Medulla oblongata (tissue), 1 donor: Measurements from ENCODE around the gene NRDE2.

Experiments
- DNase-seq: peaks from one replicate; pipeline ENCODE4 v3.0.0-alpha.2; 2015; ENCODE audit errors: extremely low spot score

NRDE2 gene, protein sequence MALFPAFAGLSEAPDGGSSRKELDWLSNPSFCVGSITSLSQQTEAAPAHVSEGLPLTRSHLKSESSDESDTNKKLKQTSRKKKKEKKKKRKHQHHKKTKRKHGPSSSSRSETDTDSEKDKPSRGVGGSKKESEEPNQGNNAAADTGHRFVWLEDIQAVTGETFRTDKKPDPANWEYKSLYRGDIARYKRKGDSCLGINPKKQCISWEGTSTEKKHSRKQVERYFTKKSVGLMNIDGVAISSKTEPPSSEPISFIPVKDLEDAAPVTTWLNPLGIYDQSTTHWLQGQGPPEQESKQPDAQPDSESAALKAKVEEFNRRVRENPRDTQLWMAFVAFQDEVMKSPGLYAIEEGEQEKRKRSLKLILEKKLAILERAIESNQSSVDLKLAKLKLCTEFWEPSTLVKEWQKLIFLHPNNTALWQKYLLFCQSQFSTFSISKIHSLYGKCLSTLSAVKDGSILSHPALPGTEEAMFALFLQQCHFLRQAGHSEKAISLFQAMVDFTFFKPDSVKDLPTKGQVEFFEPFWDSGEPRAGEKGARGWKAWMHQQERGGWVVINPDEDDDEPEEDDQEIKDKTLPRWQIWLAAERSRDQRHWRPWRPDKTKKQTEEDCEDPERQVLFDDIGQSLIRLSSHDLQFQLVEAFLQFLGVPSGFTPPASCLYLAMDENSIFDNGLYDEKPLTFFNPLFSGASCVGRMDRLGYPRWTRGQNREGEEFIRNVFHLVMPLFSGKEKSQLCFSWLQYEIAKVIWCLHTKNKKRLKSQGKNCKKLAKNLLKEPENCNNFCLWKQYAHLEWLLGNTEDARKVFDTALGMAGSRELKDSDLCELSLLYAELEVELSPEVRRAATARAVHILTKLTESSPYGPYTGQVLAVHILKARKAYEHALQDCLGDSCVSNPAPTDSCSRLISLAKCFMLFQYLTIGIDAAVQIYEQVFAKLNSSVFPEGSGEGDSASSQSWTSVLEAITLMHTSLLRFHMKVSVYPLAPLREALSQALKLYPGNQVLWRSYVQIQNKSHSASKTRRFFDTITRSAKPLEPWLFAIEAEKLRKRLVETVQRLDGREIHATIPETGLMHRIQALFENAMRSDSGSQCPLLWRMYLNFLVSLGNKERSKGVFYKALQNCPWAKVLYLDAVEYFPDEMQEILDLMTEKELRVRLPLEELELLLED

DNA sequence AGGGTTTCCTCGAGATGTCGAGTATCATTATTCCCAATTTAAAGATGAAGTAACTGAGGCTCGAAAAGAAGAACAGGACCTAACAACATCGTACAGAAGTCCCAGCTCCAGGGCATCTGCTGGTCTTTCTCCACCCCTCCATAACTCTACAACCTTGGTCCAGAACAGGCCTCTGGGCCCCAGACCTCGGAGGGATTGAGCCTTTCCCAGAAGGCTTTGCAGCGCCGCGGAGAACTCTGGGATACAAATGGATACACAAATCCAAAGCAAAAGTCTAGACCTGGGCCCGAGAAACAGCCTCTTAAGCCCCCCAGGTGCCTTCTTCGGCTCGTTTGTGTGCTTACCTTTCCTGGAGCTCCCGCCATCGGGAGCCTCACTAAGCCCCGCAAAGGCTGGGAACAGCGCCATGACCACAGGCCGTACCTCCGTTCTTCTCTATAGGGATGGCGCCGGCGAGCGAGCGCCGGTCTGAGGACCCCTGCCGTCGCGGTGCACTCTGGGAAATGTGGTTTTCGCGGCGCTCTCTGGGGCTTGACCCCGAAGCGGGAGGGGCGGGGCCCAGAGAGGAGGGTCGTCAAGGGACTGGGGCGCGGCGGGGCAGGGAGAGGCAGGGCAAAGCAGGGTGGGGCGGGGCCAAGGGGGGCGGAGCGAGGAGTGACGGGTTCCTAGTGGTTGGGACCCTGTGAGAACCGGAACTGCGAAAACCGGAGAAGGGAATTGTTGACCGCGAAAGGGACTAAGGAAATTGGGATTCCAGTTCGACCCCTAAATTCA is at the start of gene NRDE2:
Gene NRDE2, minus strand, starts transcription at position 445 of the 774 bp plus-strand sequence. Its CDS starts 37 bp downstream, at position 408.
- DNase-seq = peak; percentile 98

DNA sequence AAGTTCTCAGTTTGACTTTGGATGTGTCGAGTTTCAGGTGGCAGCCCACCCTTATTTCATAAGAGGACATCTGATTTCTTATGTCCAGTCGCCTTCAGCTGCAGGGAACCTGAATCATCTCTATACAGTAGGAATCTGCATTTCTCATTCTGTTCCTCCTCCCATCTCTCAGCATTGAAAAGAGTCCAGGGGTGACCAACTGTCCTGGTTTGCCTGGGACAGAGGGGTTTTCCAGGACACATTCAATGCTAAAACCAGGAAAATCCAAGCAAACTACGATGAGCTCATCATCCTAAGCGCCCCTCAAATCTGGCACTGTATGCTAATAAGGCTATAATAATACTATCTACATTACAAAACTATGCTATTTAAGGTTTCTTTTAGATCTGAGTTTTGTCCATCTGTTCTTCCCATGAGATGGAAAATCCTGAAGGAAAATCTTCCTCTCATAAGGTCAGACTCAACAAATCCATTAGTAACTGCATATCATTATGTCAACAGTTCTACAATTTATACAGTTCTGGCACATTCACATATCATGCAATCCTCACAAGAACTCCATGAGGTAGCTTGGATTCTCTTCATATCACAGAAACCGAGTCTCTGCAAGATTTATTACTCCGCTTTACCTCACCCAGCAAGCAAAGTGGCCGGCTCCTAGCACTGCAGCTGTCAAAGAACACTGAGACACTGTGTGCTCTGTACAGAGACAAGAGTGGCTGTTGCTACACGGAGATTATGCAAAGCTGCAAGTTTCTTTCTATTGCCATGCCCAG is 49.5 kb upstream of the NRDE2 start:
- peak; percentile 93 for DNase-seq

DNA sequence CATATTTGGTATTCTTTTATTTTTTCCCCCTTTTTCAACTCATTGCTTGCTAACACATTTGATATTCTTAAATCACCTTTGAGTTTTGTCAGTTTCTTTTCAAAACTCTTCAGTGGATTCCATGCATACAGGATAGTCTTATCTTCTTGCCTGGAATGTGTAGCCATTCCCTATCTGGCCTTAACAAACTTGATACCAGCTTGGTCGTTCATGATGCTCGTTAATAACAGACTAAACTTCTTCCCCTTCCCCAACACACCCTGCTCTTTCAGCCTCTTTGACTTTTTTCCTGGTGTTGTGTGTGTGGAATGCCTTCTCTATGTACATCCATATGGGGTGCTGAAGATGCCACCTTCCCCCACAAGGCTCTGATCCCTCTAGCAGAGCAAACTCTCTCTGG is 47.4 kb upstream of the NRDE2 start:
- DNase-seq = no peak

DNA sequence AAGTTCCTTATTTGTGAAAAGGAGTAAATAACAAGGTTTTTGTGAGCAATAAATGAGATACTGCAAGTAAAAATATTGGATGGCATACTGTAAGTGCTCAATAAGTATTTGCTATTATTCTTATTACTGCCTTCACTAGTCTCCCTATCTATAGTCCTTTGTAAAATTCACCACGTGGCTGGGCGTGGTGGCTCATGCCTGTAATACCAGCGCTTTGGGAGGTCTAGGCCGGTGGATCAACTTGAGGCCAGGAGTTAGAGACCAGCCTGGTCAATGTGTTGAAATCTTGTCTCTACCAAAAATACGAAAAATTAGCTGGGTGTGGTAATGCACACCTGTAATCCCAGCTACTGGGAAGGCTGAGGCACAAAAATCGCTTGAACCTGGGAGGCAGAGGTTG is 46.5 kb upstream of the NRDE2 start:
- no peak for DNase-seq

DNA sequence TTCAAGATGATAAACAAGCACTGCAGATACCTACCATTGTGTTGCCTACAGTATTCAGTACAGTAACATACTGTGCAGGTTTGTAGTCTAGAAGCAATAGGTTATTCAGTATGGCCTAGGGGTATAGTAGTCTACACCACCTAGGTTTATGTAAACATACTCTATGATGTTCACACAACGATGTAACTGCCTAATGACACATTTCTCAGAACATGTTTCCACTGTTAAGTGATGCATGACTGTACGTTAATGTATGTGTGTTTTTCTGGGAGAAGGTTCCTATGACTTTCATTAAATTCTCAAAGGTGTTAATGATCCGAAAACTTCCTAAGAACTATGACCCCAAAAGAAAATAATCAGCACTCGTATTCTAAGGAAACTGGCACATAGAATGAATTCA is 44.2 kb upstream of the NRDE2 start:
- DNase-seq = no peak

DNA sequence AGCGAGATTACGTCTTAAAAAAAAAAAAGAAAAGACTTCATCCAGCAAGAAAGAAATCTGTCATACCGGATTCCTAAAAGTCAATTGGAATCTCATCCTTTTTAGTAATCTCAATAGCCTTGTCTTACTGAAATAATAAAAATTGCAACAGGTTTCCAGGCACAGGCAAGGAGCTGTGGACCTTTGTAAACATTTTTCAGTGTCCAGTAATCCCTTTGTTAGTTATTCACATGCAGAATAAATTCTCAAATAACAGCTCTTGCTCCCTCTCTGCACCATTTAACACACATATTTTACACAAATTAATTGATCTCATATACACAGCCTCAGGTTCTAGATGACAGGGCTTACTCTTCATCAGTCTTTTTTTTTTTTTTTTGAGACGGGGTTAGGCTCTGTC is 43.1 kb upstream of the NRDE2 start:
- DNase-seq = no peak

DNA sequence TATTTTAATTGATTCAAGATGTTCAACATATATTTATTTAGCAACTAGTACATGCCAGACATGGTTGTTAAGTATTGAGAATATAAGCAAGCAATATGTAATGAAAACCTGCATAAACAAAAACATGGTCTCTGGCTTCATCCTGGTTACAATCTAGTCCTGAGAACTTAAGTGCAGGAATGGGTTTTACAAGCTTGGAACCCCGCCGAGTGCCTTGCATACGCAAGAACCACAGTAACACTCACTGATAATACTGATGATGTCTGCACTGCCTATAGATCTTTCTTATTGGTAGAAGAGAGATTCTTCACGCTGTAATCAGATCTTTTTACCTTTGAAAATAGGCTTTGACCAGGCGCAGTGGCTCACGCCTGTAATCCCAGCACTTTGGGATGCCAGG is 42.1 kb upstream of the NRDE2 start:
- no peak for DNase-seq

DNA sequence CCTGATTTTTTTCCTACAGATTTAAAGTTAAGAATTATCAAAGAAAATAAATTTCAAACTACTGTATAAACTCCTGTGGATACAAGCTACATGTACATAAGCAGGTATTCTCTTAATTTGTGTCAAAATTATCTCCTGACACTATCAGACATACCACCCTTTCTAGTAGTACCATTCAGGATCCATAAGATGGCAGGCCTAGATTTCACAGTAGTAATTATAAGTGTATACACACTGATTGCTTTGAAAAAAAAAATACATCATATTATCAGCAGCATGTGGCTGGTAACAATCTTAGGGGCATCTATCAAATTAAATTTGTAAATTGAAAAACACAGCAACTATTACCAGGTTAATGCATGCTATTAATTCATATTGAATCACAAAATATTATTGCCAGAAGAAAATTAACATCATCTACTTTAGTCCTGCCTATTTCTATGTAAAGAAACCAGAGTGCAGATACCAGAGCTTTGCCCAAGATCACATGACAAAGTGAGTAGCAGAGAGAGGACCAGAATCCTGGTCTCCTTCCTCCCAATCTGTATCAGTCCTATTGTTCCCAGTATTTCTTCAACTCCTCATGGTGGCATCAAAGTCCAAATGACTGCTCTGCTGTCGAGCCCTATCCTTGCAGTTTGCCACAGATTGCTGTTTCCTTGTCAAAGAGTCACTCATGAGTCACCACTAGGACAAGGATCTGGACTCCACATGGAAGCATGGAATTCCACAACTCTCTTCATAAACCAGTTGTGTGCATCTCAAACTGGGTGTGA is 37.4 kb upstream of the NRDE2 start:
- peak; percentile 69 for DNase-seq

DNA sequence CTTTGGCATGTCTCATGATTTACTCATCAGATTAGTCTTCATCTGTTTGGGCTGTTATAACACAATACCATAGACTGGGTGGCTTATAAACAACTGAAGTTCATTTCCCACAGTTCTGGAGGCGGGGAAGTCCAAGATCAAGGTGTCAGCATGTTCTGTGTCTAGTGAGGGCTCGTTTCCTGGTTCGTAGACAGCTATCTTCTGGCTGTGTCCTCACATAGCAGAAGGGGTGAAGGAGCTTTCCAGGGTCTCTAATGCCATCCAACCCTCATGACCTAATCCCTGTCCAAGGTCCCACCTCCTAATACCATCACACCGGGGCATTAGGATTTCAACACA is 30.8 kb upstream of the NRDE2 start:
- DNase-seq = no peak

DNA sequence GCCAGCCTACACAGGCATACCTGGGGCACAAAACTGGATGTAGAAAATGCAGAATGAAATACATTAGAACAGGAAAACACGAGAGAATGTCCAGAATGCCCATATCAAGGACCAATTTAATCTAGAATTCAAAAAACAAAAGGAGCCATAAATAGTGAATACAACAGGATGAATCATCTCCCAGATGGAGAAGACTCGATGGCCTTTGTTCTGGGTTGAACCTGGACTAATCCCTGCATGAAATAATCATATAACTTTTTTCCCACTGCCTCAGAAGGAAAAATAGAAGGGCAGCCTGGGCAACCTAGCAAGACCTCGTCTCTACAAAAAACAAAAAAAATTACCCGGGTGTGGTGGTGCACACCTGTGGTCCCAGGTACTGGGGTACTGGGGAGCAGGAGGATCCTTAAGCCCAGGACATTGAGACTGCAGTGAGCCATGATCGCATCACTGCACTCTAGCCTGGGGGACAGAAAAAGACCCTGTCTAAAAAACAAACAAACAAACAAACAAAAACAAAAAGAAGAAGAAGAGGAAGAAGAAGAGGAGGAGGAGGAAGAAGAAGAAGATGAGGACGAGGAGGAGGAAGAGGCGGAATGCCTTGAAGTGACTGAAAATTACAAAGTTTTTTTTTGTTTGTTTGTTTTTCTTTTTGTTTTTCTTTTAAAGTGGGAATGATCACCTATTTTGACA is 30.3 kb upstream of the NRDE2 start:
- DNase-seq = no peak

DNA sequence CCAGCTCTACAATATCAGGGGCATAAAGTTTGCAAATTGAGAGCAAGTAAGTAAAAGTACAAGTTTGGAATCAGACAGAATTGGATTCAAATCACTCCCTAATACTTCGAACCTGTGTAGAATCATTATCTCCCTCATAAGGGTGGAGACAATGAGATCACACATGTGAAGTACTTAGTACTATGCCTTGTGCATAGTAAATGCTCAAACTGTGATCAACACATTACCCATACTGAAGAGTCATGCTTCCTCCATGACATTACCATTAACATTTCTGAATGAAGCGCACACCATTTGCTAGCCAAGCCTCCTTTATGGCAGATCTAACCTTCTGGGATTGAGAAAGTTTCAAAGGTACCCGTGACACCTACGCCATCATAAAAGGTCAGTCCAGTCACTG is 26.6 kb upstream of the NRDE2 start:
- no peak for DNase-seq

DNA sequence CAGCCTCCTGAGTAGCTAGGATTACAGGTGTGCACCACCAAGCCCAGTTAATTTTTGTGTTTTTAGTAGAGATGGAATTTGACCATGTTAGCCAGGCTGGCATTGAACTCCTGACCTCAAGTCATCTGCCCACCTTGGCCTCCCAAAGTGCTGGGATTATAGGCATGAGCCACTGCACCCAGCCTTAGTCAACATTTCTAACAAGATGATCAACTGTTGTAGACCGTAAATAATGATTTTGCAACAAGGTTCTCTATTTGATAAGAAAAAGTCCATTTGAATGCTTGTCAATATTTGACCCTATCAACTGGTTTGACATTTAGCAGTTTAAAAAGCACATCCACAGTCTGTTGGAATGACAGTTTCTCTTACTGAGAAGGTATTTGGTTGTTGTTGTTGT is 25.2 kb upstream of the NRDE2 start:
- DNase-seq = no peak

DNA sequence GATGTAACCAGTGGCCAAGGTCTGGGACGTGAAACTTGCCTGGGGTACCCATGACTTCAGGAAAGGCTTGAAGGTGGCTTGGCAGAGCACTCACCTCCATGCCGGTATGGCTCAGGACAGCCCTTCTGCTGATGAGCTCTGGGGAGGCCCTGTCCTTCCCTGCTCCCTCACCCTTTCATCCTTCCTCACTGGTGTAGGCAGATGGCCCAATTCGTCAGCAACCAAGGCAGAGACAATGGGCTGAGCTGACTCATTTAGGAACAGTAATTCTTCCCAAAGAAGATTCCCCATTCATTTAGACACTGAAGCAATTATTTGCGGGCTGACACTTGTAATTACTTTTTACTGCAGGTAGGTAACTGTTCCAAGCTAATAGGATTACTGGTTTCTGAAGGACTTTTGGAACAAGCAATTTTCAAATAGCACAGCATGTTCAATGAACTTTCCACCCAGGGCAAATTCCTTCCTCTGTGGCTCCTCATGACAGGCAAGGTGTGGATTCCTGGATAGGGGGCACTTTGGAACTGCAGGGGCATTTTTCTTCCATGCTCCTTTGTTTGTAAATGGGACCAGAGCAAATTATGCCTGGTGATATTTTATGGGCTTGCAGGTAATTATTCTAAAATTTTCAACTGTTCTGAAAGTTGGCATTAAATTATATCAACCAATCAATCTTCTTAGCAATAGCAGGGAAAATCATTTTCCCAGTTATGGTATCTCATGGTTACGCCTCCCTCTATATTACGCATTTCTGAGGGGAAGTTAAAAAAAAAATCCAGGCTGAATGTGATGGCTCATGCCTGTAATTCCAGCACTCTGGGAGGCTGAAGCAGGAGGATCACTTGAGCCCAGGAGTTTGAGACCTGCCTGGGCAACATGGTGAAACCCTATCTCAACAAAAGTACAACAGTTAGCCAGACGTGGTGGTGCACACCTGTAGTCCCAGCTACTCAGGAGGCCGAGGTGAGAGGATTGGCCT is 24.1 kb upstream of the NRDE2 start:
- DNase-seq = no peak

DNA sequence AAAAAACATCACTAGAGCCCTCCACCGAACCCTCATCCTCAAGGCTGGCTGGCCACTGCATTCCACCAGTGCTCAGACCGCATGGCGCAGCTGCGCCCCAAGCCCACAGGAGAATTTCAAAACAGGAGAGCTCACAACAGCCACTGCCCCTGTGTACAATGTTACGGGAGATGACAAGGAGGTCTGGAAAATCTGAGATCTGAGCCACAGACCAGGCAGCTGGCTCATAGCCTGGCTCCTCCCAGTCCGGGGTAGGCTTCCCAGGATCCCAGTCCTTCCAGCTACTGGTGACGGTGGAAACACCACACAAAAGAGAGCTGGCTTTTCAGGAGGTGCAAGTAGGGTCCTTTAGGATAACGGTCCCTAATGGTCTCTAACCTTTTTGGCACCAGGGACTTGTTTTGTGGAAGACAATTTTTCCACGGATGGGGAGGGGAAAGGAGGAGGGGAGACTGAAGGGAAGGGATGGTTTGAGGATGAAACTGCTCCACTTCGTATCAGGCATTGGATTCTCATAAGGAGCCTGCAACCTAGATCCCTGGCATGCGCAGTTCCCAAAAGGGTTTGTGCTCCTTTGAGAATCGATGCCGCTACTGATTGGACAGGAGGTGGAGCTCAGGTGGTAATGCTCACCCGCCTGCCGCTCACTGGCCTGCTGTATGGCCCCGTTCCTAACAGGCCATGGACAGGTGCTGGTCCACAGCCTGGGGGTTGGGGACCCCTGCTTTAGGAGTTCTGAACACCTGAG is 23.0 kb upstream of the NRDE2 start:
- no peak for DNase-seq

DNA sequence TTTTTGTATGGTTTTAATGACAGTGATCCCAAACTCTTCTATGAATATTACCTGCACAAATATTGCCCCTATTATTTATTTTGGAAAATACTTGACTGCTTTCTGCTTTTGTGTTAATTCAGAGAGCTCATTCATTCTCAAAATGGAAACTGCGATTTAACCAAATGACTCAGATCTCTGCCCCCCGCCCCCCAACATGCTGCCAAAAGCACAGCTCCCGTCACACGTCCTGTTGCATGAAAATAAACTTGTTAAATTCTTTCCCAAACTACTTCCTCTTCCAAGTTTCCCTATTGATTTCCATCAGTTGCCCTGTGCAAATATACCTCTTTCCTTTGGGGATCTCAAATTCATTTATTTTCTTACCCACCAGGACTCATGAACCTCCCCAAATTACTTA is 18.0 kb upstream of the NRDE2 start:
- no peak for DNase-seq

DNA sequence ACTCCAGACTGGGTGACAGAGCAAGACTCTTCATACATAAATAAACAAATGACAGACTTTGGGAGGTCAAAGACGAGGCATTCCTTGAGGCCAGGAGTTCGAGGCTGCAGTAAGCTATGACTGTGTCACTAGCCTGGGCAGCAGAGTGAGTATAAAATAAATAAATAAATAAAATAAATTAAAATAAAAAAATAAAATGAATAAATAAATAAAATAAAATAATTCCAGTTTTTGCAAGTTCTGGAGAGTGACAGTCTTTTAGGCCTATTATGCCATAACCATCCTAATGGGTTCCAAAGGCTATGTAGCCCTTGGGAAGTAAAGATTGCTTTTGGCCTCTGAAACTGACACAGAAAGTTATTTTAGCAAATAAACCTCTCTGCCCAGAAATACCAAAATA is 16.5 kb upstream of the NRDE2 start:
- no peak for DNase-seq

DNA sequence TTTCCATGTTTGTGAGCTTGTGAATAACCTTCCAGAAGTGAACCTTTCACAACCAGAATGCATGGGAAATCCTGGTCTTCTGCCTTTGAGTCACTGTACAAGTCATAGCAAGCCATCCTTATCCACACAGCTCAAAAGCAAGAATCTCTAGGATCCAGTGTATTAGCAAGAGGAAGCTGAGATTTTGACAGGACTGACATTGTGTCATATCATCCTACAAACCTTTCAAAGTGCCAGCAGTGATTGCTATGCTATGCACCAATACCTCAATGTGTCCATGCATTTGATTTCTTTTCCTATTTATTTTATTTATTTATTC is 13.5 kb upstream of the NRDE2 start:
- DNase-seq = no peak
